Transverse colon (tissue), 4 donors: Measurements from ENCODE around the gene SCMH1. TPM values are rescaled to one million over a fixed set of nuclear protein-coding genes. Genes with fewer than 3 reads are reported as not detected.

Experiments
- DNase-seq: peaks from one replicate; pipeline ENCODE4 v3.0.0-alpha.2; 2019
- H3K27ac ChIP-seq, 4 donors: fragments of 200-600 bp; sonication (generic); 2 replicates each; pipeline ENCODE4 v1.5.1; 2016 to 2018; ENCODE audit warnings: inconsistent platforms in 4 of 4
- H3K27me3 ChIP-seq: fragments of 200-600 bp; sonication (generic); 2 replicates; pipeline ENCODE4 v1.5.1; 2017; ENCODE audit warnings: inconsistent platforms
- H3K36me3 ChIP-seq, 4 donors: fragments of 200-600 bp; sonication (generic); 2 replicates each; pipeline ENCODE4 v1.5.1; 2017 to 2019; ENCODE audit warnings: inconsistent platforms in 4 of 4
- H3K4me1 ChIP-seq, 4 donors: fragments of 200-600 bp; sonication (generic); 2 replicates each; pipeline ENCODE4 v1.5.1; 2017 to 2020; ENCODE audit warnings: inconsistent platforms in 4 of 4
- H3K4me3 ChIP-seq, 4 donors: fragments of 200-600 bp; sonication (generic); 1 replicate in 1 of 4; 2 replicates in 3 of 4; pipeline versions ENCODE4 v1.5.1 to v1.6.1; 2017 to 2019; ENCODE audit warnings: inconsistent platforms in 4 of 4
- H3K9me3 ChIP-seq, 2 donors: fragments of 200-600 bp; sonication (generic); 2 replicates each; pipeline ENCODE4 v1.5.1; 2017 to 2019; ENCODE audit warnings: inconsistent platforms in 2 of 2
- CTCF ChIP-seq, 5 experiments: fragments of 200-600 bp in 3 of 5; fragments of 450-650 bp in 2 of 5; sonication (generic) in 3 of 5; IDR thresholded peaks; 1 replicate in 2 of 5; 2 replicates in 3 of 5; pipeline ENCODE4 v1.5.1; 2016 to 2017; ENCODE audit warnings: antibody characterized with exemption in 5 of 5, inconsistent platforms in 3 of 5, mild to moderate bottlenecking in 2 of 5, moderate library complexity in 1 of 5
- EP300 ChIP-seq: sonication (generic); formaldehyde crosslinking; IDR thresholded peaks from one replicate; pipeline ENCODE4 v1.6.1; 2017; ENCODE audit warnings: antibody characterized with exemption, low read depth
- POLR2A ChIP-seq: fragments of 450-650 bp; IDR thresholded peaks from one replicate; pipeline ENCODE4 v1.6.1; 2016; ENCODE audit warnings: antibody characterized with exemption, mild to moderate bottlenecking, moderate library complexity
- POLR2AphosphoS5 ChIP-seq, 3 donors: sonication (generic); formaldehyde crosslinking; IDR thresholded peaks; one replicate each; pipeline ENCODE4 v1.6.1; 2016; ENCODE audit warnings: antibody characterized with exemption in 3 of 3
- WGBS, 2 donors: methylation state at CpG; one replicate each; pipeline ENCODE4 v1.1.5; 2018; ENCODE audit warnings: low coverage in 1 of 2; 5-methylcytosine and 5-hydroxymethylcytosine counted together
- in situ Hi-C, 4 donors: fragments of 200-750 bp; cut with MboI; loops; one replicate each; pipeline versions ENCODE4 v1.15.0 to v1.15.1; 2017; ENCODE audit warnings: low sequenced_read_pairs in 3 of 4, low pct_ligation_motif_present in 1 of 4, low pct_unique_long_range_greater_than_20kb in 1 of 4
- intact Hi-C: fragments of 100-400 bp; cut with DNase I; formaldehyde crosslinking; loops from one replicate; pipeline ENCODE4 v1.15.1; 2023; ENCODE audit warnings: low total_unique reads
- total RNA-seq, 4 donors: library from RNA; depleted of rRNA; stranded (reverse); fragments of >200 nt; gene quantifications; one replicate each; pipeline ENCODE4 v1.1.0, GENCODE V29; 2016

The SCMH1 gene
- total RNA-seq, 4 donors from 2014 or later = 24.5 to 66.8 (median 49.1) TPM

GRCh38 chr1:41249319-41249718, 7.2 kb upstream of the SCMH1 start:
- no peak overlapping the region for H3K4me3 ChIP-seq
- H3K27me3 ChIP-seq = peaks cover 8% of the 10 kb centered on the region
- no peaks in the 10 kb centered on the region for H3K36me3 ChIP-seq
- in situ Hi-C loops = loop anchor here in 1 of 4 donors (25.0 kb wide), 1 partner anchor 212 kb away; no protein-coding TSS in a partner anchor
- H3K27ac ChIP-seq = no peak overlapping the region
- H3K9me3 ChIP-seq = peaks cover 0 to 4% of the 10 kb centered on the region in 2 donors
- intact Hi-C loops = loop anchor here (10.0 kb wide), 1 partner anchor 135 kb away; no protein-coding TSS in a partner anchor
- no peak for DNase-seq
- TF ChIP-seq EP300 = no peak
- TF ChIP-seq POLR2AphosphoS5 (IDR thresholded peaks at IDR 0.05) = no peak
- H3K4me1 ChIP-seq = peaks cover 0 to 9% (median 1%) of the 10 kb centered on the region in 4 donors
- 64 to 68% methylated on average over 5 of the region's 5 CpGs for WGBS, 2 donors

GRCh38 chr1:41246568-41246967, 4.5 kb upstream of the SCMH1 start:
- in situ Hi-C loops (loop anchor here in 1 of 4 donors (25.0 kb wide), 1 partner anchor 209 kb away; no protein-coding TSS in a partner anchor), intact Hi-C loops (loop anchor here (10.0 kb wide), 1 partner anchor 132 kb away; no protein-coding TSS in a partner anchor)
- WGBS, 2 donors = 71% methylated on average over 1 of the region's 1 CpG; no CpG with 5 or more reads in 1 of the 2 donors
- Histone ChIP-seq H3K27ac (no peak overlapping the region), H3K36me3 (no peaks in the 10 kb centered on the region), H3K4me3 (no peak overlapping the region), H3K27me3 (no peaks in the 10 kb centered on the region), H3K9me3 (no peaks in the 10 kb centered on the region), H3K4me1 (peaks cover 2 to 17% (median 7%) of the 10 kb centered on the region in 4 donors)
- no peak for DNase-seq
- TF ChIP-seq POLR2AphosphoS5 (IDR thresholded peaks at IDR 0.05) = no peak

GRCh38 chr1:41245659-41246058, 3.6 kb upstream of the SCMH1 start:
- intact Hi-C loops = loop anchor here (10.0 kb wide), 1 partner anchor 131 kb away; no protein-coding TSS in a partner anchor
- Histone ChIP-seq H3K36me3 (no peaks in the 10 kb centered on the region), H3K27ac (no peak overlapping the region), H3K4me3 (no peak overlapping the region), H3K27me3 (no peaks in the 10 kb centered on the region), H3K4me1 (peaks cover 2 to 22% (median 12%) of the 10 kb centered on the region in 4 donors), H3K9me3 (no peaks in the 10 kb centered on the region)
- in situ Hi-C loops = loop anchor here in 1 of 4 donors (25.0 kb wide), 1 partner anchor 208 kb away; no protein-coding TSS in a partner anchor
- TF ChIP-seq EP300 (no peak), CTCF (IDR thresholded peaks at IDR 0.05) (no peak), POLR2A (no peak), POLR2AphosphoS5 (IDR thresholded peaks at IDR 0.05) (no peak)
- WGBS, 2 donors = 50 to 80% methylated on average over 1 to 2 of the region's 2 CpGs
- DNase-seq = no peak

- Histone ChIP-seq H3K9me3 (no peaks in the 10 kb centered on the region), H3K27me3 (no peaks in the 10 kb centered on the region), H3K36me3 (no peaks in the 10 kb centered on the region), H3K4me1 (peaks cover 9 to 48% (median 31%) of the 10 kb centered on the region in 4 donors), H3K27ac (peak overlapping the region in 1 of 4 donors; percentile 98), H3K4me3 (no peak overlapping the region)
- in situ Hi-C loops = loop anchor here in 1 of 4 donors (25.0 kb wide), 1 partner anchor 206 kb away; no protein-coding TSS in a partner anchor
- intact Hi-C loops = loop anchor here (10.0 kb wide), 1 partner anchor 128 kb away; no protein-coding TSS in a partner anchor
- DNase-seq = no peak
- TF ChIP-seq EP300 (no peak), POLR2AphosphoS5 (IDR thresholded peaks at IDR 0.05) (no peak), CTCF (IDR thresholded peaks at IDR 0.05) (no peak), POLR2A (no peak)
- WGBS, 2 donors = 88 to 100% methylated on average over 1 to 3 of the region's 3 CpGs
These were observed 926 bp upstream of the SCMH1 start for GRCh38 chr1:41243079-41243385.

DNA sequence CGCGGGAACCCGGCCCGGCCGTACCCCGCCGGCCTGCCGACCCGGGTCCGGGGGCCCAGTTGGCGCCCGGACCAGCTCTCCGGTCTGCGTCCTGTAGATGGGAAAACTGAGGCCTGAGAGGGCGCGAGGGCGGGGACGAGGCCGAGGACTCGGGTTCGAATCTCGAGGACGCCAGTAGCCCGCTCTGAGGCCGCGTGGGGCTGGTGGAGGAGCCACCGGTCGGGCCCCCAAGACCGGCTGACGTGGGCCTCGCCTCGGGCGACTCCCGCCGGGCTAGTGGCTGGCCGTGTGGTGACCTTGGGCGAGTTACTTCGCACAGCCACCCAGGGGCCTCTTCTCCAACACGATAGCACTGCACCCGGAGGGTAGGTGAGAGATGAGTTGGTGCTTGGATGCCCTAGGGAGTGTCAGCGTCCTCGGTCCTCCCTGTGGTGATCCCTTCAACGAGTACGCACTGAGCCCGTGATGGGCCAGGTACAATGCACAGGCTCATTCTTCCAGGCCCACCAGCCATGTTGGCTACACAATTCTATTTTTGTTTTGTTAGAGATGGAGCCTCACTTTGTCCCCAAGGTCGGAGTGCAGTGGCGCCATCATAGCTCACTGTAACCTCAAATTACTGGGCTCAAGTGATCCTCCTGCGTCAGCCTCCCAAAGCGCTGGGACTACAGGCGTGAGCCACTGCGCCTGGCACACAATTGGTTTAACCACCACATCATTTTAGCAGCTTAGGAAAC, 404 bp upstream of the SCMH1 start:
- DNase-seq = peak; percentile 27
- intact Hi-C loops (loop anchor here (10.0 kb wide), 1 partner anchor 128 kb away; no protein-coding TSS in a partner anchor), in situ Hi-C loops (loop anchor here in 1 of 4 donors (25.0 kb wide), 1 partner anchor 205 kb away; no protein-coding TSS in a partner anchor)
- H3K27me3 ChIP-seq = no peaks in the 10 kb centered on the region
- TF ChIP-seq CTCF (IDR thresholded peaks at IDR 0.05) (no peak), POLR2AphosphoS5 (IDR thresholded peaks at IDR 0.05) (no peak), POLR2A (no peak), EP300 (no peak)
- 78% methylated on average over 11 of the region's 51 CpGs; no CpG with 5 or more reads in 1 of the 2 donors for WGBS, 2 donors
- no peaks in the 10 kb centered on the region for H3K9me3 ChIP-seq
- H3K4me1 ChIP-seq = peaks cover 9 to 53% (median 31%) of the 10 kb centered on the region in 4 donors
- peak overlapping the region; percentile 34 to 98 (median 87) for H3K4me3 ChIP-seq
- peak overlapping the region; percentile 95 to 99 (median 98) for H3K27ac ChIP-seq
- H3K36me3 ChIP-seq = no peaks in the 10 kb centered on the region
